ENCODE results near the gene EPOP. TPM values are rescaled to one million over a fixed set of nuclear protein-coding genes. Genes with fewer than 3 reads are reported as not detected.

The EPOP gene
- total and polyA plus RNA-seq, 2 of the 13 experiments (the other 11 are each of a cell fraction or from before 2014, with no cell fraction given), result 14.7 to 37.8 TPM

DNA sequence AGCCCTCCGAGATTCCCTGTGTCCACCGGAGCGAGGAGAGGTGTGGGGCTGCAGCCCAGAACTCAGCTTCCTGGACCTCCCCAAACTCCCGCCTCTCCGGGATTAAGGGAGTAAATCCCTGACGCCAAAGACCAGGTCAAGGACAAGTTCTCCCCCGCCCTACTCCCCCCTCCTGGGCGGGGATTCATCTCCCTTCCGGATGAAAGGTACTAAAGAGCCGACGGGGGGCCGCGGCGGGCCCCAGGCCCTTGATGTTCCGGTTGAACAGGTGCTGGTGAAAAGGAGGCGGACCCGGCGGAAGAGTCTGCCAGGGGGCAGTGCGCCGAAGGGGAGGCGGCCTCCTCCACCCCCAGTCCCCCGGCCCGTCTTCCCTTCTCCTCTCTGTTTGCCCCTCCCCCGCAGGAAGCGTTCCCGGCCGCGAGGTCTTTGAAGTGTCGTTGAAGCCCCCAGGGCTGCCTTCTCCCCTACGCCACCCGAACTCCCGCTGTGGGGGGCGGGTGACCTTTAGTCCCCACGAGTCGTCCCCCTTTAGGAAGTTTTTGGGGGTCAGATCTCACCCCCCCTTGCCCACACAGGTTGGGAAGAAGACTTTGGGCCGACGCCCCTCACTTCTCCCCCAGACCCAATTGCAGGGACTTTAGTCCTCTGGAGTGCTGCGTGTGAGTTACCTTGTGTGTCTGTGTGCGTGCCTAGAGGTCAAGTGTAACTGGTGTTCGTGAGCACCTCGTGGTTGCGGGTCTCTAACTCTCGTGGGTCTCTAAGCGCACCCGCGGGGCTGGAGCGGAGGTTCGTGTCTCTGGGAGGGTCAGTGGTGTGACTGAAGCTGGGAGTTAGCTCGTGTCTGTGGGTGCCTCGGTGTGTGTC lies 29.2 kb upstream of the EPOP start (continued):
- TF ChIP-seq, protein P1, sequence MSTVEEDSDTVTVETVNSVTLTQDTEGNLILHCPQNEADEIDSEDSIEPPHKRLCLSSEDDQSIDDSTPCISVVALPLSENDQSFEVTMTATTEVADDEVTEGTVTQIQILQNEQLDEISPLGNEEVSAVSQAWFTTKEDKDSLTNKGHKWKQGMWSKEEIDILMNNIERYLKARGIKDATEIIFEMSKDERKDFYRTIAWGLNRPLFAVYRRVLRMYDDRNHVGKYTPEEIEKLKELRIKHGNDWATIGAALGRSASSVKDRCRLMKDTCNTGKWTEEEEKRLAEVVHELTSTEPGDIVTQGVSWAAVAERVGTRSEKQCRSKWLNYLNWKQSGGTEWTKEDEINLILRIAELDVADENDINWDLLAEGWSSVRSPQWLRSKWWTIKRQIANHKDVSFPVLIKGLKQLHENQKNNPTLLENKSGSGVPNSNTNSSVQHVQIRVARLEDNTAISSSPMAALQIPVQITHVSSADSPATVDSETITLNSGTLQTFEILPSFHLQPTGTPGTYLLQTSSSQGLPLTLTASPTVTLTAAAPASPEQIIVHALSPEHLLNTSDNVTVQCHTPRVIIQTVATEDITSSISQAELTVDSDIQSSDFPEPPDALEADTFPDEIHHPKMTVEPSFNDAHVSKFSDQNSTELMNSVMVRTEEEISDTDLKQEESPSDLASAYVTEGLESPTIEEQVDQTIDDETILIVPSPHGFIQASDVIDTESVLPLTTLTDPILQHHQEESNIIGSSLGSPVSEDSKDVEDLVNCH (CRISPR knock-in tag; IDR thresholded peaks at IDR 0.05), result no peak
- TF ChIP-seq MXD4 (CRISPR knock-in tag; IDR thresholded peaks at IDR 0.05) (peak; percentile 72), ZNF792 (CRISPR knock-in tag; IDR thresholded peaks at IDR 0.05) (peak; percentile 70), MED1 (CRISPR knock-in tag; IDR thresholded peaks at IDR 0.05) (peak; percentile 99), ZNF766 (CRISPR knock-in tag; IDR thresholded peaks at IDR 0.05; ENCODE audit: borderline replicate concordance) (no peak; the same call in none of the 2 replicates), TRIM24 (CRISPR knock-in tag; IDR thresholded peaks at IDR 0.05) (peak; percentile 64; the same call in 1 of the 2 replicates), NR2F6 (IDR thresholded peaks at IDR 0.05) (peak; percentile 99), NR2F6 (CRISPR knock-in tag; IDR thresholded peaks at IDR 0.05) (peak; percentile 99), ZNF17 (CRISPR knock-in tag; IDR thresholded peaks at IDR 0.05) (no peak; the same call in 1 of the 2 replicates), KDM5A (IDR thresholded peaks at IDR 0.05; ENCODE audit: borderline replicate concordance, low read length) (peak; percentile 55; the same call in 1 of the 2 replicates), ZIK1 (CRISPR knock-in tag; IDR thresholded peaks at IDR 0.05; ENCODE audit: borderline replicate concordance, low read depth) (no peak), SIX4 (CRISPR knock-in tag; IDR thresholded peaks at IDR 0.05) (peak; percentile 88), ZNF709 (CRISPR knock-in tag; IDR thresholded peaks at IDR 0.05) (no peak; the same call in 1 of the 2 replicates), NBN (conservative IDR thresholded peaks at IDR 0.05) (no peak), ZFP37 (CRISPR knock-in tag; IDR thresholded peaks at IDR 0.05; ENCODE audit: borderline replicate concordance) (peak; percentile 80), ZNF224 (CRISPR knock-in tag; IDR thresholded peaks at IDR 0.05) (peak; percentile 89; the same call in 1 of the 2 replicates)
- TF ChIP-seq, protein P2, sequence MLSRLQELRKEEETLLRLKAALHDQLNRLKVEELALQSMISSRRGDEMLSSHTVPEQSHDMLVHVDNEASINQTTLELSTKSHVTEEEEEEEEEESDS (CRISPR knock-in tag; IDR thresholded peaks at IDR 0.05; ENCODE audit: borderline replicate concordance), result peak; percentile 78; the same call in 1 of the 2 replicates
- TF ChIP-seq, protein P3, sequence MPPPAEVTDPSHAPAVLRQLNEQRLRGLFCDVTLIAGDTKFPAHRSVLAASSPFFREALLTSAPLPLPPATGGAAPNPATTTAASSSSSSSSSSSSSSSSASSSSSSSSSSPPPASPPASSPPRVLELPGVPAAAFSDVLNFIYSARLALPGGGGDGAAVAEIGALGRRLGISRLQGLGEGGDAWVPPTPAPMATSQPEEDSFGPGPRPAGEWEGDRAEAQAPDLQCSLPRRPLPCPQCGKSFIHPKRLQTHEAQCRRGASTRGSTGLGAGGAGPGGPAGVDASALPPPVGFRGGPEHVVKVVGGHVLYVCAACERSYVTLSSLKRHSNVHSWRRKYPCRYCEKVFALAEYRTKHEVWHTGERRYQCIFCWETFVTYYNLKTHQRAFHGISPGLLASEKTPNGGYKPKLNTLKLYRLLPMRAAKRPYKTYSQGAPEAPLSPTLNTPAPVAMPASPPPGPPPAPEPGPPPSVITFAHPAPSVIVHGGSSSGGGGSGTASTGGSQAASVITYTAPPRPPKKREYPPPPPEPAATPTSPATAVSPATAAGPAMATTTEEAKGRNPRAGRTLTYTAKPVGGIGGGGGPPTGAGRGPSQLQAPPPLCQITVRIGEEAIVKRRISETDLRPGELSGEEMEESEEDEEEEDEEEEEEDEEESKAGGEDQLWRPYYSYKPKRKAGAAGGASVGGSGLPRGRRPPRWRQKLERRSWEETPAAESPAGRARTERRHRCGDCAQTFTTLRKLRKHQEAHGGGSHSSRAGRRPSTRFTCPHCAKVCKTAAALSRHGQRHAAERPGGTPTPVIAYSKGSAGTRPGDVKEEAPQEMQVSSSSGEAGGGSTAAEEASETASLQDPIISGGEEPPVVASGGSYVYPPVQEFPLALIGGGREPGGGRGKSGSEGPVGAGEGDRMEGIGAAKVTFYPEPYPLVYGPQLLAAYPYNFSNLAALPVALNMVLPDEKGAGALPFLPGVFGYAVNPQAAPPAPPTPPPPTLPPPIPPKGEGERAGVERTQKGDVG (CRISPR knock-in tag; IDR thresholded peaks at IDR 0.05; ENCODE audit: borderline replicate concordance), result peak; percentile 70; the same call in 1 of the 2 replicates
- TF ChIP-seq, protein P4, sequence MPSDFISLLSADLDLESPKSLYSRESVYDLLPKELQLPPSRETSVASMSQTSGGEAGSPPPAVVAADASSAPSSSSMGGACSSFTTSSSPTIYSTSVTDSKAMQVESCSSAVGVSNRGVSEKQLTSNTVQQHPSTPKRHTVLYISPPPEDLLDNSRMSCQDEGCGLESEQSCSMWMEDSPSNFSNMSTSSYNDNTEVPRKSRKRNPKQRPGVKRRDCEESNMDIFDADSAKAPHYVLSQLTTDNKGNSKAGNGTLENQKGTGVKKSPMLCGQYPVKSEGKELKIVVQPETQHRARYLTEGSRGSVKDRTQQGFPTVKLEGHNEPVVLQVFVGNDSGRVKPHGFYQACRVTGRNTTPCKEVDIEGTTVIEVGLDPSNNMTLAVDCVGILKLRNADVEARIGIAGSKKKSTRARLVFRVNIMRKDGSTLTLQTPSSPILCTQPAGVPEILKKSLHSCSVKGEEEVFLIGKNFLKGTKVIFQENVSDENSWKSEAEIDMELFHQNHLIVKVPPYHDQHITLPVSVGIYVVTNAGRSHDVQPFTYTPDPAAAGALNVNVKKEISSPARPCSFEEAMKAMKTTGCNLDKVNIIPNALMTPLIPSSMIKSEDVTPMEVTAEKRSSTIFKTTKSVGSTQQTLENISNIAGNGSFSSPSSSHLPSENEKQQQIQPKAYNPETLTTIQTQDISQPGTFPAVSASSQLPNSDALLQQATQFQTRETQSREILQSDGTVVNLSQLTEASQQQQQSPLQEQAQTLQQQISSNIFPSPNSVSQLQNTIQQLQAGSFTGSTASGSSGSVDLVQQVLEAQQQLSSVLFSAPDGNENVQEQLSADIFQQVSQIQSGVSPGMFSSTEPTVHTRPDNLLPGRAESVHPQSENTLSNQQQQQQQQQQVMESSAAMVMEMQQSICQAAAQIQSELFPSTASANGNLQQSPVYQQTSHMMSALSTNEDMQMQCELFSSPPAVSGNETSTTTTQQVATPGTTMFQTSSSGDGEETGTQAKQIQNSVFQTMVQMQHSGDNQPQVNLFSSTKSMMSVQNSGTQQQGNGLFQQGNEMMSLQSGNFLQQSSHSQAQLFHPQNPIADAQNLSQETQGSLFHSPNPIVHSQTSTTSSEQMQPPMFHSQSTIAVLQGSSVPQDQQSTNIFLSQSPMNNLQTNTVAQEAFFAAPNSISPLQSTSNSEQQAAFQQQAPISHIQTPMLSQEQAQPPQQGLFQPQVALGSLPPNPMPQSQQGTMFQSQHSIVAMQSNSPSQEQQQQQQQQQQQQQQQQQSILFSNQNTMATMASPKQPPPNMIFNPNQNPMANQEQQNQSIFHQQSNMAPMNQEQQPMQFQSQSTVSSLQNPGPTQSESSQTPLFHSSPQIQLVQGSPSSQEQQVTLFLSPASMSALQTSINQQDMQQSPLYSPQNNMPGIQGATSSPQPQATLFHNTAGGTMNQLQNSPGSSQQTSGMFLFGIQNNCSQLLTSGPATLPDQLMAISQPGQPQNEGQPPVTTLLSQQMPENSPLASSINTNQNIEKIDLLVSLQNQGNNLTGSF (CRISPR knock-in tag; IDR thresholded peaks at IDR 0.05), result no peak
